Ascending aorta (tissue), 2 donors: ENCODE measurements around the gene PLSCR3. TPM values are rescaled to one million over a fixed set of nuclear protein-coding genes. Genes with fewer than 3 reads are reported as not detected.
A peak's percentile ranks its signal among the peaks of the same experiment; 100 is the strongest.

Experiments used
- DNase-seq, 2 donors: peaks; one replicate each; pipeline ENCODE4 v3.0.0-alpha.2; 2019; ENCODE audit warnings: low spot score in 2 of 2
- H3K27ac ChIP-seq, 2 donors: fragments of 200-600 bp; sonication (generic); one replicate each; pipeline ENCODE4 v1.5.1; 2016 to 2017; ENCODE audit warnings: mild to moderate bottlenecking in 1 of 2
- H3K27me3 ChIP-seq: fragments of 200-600 bp; sonication (generic); one replicate; pipeline ENCODE4 v1.5.1; 2017
- H3K36me3 ChIP-seq, 2 donors: fragments of 200-600 bp; sonication (generic); one replicate each; pipeline ENCODE4 v1.5.1; 2016
- H3K4me1 ChIP-seq, 2 donors: fragments of 200-600 bp; sonication (generic); one replicate each; pipeline ENCODE4 v1.5.1; 2016 to 2017; ENCODE audit warnings: mild to moderate bottlenecking in 1 of 2
- H3K4me3 ChIP-seq, 2 donors: fragments of 200-600 bp; sonication (generic); one replicate each; pipeline ENCODE4 v1.5.1; 2016 to 2017; ENCODE audit warnings: mild to moderate bottlenecking in 1 of 2
- H3K9me3 ChIP-seq, 2 donors: fragments of 200-600 bp; sonication (generic); one replicate each; pipeline ENCODE4 v1.5.1; 2016
- intact Hi-C: fragments of 100-400 bp; cut with DNase I; formaldehyde crosslinking; loops from one replicate; pipeline ENCODE4 v1.15.1; 2023
- total RNA-seq: library from RNA; depleted of rRNA; stranded (reverse); fragments of >200 nt; gene quantifications from one replicate; pipeline ENCODE4 v1.1.0, GENCODE V29; 2016
- TF ChIP-seq, protein P1 (sequence below), 3 experiments: fragments of 200-600 bp in 2 of 3; fragments of 450-650 bp in 1 of 3; sonication (generic) in 2 of 3; IDR thresholded peaks; one replicate each; pipeline ENCODE4 v1.5.1; 2016 to 2019; ENCODE audit warnings: antibody characterized with exemption in 3 of 3, mild to moderate bottlenecking in 1 of 3, moderate library complexity in 1 of 3

The PLSCR3 gene
- total RNA-seq, 1 donor from 2014 or later: 297 TPM

DNA sequence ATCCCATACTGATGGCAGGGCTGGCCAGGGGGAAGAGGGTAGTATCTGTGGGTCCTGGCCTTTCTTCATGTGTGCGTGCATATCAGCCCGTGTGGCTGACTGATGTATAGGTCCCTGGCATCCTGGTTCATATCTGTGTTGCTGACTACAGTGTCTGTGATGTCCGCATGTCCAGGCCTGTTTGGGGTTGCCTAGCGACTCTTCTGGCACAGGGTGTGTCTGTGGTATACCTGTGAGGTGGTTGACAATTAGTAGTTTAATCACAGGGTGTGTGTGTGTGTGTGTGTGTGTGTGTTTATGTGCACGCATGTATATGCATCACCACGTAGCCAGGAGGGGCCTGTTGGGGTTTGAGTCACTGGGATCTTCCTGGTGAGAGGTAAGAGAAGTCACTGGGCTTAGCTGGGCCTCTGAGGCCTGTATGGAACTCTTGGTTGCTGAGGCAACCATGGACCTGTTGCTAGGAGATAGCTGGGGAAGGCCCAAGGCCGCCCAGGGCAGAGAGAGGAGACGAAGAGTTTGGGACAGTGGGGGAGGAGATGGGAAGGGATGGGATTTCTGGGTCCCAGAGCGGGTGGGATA, 40.0 kb downstream of the PLSCR3 start:
- no peaks in the 10 kb centered on the region for H3K9me3 ChIP-seq
- H3K4me3 ChIP-seq: no peak overlapping the region
- H3K4me1 ChIP-seq: peaks cover 11 to 33% of the 10 kb centered on the region in 2 donors
- intact Hi-C loops: loop anchor here (5.0 kb wide), 3 partner anchors 112 to 488 kb away; partner anchors contain the start of genes GABARAP, TP53 and WRAP53
- no peak for DNase-seq
- TF ChIP-seq, protein P1, sequence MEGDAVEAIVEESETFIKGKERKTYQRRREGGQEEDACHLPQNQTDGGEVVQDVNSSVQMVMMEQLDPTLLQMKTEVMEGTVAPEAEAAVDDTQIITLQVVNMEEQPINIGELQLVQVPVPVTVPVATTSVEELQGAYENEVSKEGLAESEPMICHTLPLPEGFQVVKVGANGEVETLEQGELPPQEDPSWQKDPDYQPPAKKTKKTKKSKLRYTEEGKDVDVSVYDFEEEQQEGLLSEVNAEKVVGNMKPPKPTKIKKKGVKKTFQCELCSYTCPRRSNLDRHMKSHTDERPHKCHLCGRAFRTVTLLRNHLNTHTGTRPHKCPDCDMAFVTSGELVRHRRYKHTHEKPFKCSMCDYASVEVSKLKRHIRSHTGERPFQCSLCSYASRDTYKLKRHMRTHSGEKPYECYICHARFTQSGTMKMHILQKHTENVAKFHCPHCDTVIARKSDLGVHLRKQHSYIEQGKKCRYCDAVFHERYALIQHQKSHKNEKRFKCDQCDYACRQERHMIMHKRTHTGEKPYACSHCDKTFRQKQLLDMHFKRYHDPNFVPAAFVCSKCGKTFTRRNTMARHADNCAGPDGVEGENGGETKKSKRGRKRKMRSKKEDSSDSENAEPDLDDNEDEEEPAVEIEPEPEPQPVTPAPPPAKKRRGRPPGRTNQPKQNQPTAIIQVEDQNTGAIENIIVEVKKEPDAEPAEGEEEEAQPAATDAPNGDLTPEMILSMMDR (IDR thresholded peaks at IDR 0.05): no peak
- H3K36me3 ChIP-seq: no peaks in the 10 kb centered on the region
- peak overlapping the region in 1 of 2 donors; percentile 24 for H3K27ac ChIP-seq
- H3K27me3 ChIP-seq: no peaks in the 10 kb centered on the region

DNA sequence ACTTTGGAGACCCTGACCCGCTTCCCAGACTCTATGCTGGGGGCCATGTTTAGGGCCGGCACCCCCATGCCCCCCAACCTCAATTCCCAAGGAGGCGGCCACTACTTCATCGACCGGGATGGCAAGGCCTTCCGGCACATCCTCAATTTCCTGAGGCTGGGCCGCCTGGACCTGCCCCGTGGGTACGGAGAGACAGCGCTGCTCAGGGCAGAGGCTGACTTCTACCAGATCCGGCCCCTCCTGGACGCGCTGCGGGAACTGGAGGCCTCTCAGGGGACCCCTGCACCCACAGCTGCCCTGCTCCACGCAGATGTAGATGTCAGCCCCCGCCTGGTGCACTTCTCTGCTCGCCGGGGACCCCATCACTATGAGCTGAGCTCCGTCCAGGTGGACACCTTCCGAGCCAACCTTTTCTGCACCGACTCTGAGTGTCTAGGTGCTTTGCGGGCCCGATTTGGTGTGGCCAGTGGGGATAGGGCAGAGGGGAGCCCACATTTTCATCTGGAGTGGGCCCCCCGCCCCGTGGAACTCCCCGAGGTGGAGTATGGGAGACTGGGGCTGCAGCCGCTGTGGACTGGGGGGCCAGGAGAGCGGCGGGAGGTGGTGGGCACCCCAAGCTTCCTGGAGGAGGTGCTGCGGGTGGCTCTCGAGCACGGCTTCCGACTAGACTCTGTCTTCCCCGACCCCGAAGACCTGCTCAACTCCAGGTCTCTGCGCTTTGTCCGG, 41.3 kb downstream of the PLSCR3 start:
- DNase-seq: no peak
- no peaks in the 10 kb centered on the region for H3K27me3 ChIP-seq
- H3K27ac ChIP-seq: peak overlapping the region; percentile 96 to 100

DNA sequence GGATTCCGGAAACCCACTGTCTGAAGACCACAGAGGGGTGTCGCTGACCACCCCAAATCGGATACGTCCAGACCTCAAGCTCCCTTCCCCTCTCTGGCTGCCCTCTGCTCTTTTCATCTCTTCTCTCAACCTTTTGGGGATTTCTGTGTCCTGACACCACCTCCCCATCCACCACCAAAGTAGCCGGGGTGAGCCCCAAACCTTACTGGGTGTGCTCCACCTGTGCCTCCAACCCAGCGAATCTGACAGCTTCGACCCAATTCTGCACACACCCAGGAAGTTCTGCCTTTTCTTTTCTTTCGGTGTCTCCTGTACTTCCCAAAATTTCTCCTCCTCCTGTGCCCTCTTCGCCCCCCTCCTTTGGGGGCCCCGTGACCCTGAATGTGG, 41.8 kb downstream of the PLSCR3 start:
- H3K4me3 ChIP-seq: peak overlapping the region; percentile 71 to 98
- H3K27ac ChIP-seq: peak overlapping the region; percentile 96 to 100
- TF ChIP-seq, protein P1 (IDR thresholded peaks at IDR 0.05): peak in 1 of 3 experiments; percentile 69
- no peaks in the 10 kb centered on the region for H3K9me3 ChIP-seq
- H3K27me3 ChIP-seq: no peaks in the 10 kb centered on the region
- intact Hi-C loops: loop anchor here (1.0 to 5.0 kb wide), 6 partner anchors 84 to 490 kb away; partner anchors contain the start of genes GABARAP, POLR2A, SENP3 and TP53
- H3K36me3 ChIP-seq: no peaks in the 10 kb centered on the region
- peaks cover 11 to 36% of the 10 kb centered on the region in 2 donors for H3K4me1 ChIP-seq
- no peak for DNase-seq

More for the DNA sequence above, 41.3 kb downstream of the PLSCR3 start:
- TF ChIP-seq, protein P1 (IDR thresholded peaks at IDR 0.05): no peak
- Histone ChIP-seq H3K4me3 (peak overlapping the region; percentile 71 to 98), H3K4me1 (peaks cover 11 to 36% of the 10 kb centered on the region in 2 donors), H3K9me3 (no peaks in the 10 kb centered on the region), H3K36me3 (no peaks in the 10 kb centered on the region)
- intact Hi-C loops: loop anchor here (1.0 to 5.0 kb wide), 6 partner anchors 83 to 489 kb away; partner anchors contain the start of genes GABARAP, POLR2A, SENP3 and TP53

DNA sequence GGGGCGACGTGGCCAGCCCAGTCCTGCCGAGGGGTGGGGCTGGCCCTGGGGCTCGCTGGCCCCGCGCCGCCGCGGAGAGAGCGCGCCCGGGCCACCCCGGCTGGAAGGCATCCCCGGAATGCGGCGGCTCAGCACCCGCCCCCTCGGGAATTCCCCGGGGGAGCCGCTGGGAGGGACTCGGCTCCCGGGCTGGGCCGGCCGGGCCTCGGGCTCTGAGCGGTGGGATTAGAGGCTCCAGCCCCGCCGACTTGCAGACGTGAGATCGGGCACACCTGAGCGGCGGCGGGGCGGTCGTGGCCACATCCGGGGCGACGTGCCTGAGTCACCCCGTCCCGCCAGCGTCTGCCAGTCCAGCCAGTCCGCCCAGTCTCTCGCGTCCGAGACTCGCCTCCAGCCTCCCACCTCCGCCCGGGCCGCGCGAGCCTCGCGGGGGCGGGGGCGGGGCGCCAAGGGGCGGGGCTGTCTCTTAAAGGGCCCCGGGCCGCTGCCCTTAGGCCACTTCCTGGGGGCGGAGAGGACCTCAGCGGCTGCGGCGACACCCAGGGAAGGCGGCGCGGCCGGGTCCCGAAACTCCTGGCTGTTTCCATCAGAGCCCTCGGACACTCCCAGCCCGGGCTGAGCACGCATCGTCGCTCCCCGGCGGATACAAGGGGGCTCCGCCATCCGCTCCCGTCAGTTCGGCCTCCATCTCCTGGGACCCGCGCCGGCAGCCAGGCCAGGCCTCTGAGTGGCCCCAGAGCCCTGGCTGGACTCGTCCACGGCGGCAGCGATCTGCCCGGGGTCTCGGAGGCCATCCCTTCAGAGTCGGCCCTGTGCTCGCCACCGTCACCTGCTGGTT, 42.4 kb downstream of the PLSCR3 start, which contains the start of gene KCTD11:
Gene KCTD11 (plus strand): TSS at position 498 of the 838 bp plus-strand sequence.
- intact Hi-C loops: loop anchor here (1.0 to 5.0 kb wide), 10 partner anchors 43 to 490 kb away; partner anchors contain the start of genes FXR2, GABARAP, POLR2A and SENP3
- TF ChIP-seq, protein P1 (IDR thresholded peaks at IDR 0.05): peak in 2 of 3 experiments; percentile 57 to 59
- H3K4me1 ChIP-seq: peaks cover 11 to 36% of the 10 kb centered on the region in 2 donors
- peak within 1 kb of the TSS; percentile 71 to 98 for H3K4me3 ChIP-seq
- peak within 1 kb of the TSS; percentile 96 to 100 for H3K27ac ChIP-seq
- H3K36me3 ChIP-seq: no peaks in the 10 kb centered on the region
- no peaks in the 10 kb centered on the region for H3K9me3 ChIP-seq
- H3K27me3 ChIP-seq: no peaks in the 10 kb centered on the region
- DNase-seq: peak; percentile 69 to 97
